T-cell (primary cell): Measurements from ENCODE around the gene PAK1. TPM values are rescaled to one million over a fixed set of nuclear protein-coding genes. Genes with fewer than 3 reads are reported as not detected.

Experiments used
- ATAC-seq, 4 experiments: fragments of 200-7000 bp in 3 of 4; fragments of 150-1000 bp in 1 of 4; cut with Tn5 transposase; replicated peaks in 1 of 4; 1 replicate in 3 of 4; 2 replicates in 1 of 4; pipeline ENCODE4 v1.10.0; 2021; ENCODE audit warnings: moderate library complexity in 3 of 4, mild to moderate bottlenecking in 2 of 4, moderate number of reproducible peaks in 1 of 4
- CTCF ChIA-PET, 2 donors: fragments of 300-600 bp; sonication (Branson Sonifier 250); formaldehyde crosslinking; loops; one replicate each; lab custom pipeline; 2022; ENCODE audit warnings: antibody characterized with exemption in 2 of 2; lab: Charles Lee
- POLR2A ChIA-PET, 2 donors: fragments of 300-600 bp; sonication (Branson Sonifier 250); formaldehyde crosslinking; loops; one replicate each; lab custom pipeline; 2022; ENCODE audit warnings: antibody characterized with exemption in 2 of 2; lab: Charles Lee
- DNase-seq, 35 experiments: peaks; one replicate each; pipeline versions ENCODE4 v3.0.0 to v3.0.0-alpha.2; 2013 to 2023
- H3K27ac ChIP-seq: one replicate; pipeline ENCODE4 v1.5.1; 2013; ENCODE audit warnings: low read length
- H3K27me3 ChIP-seq, 2 experiments: replicated peaks in 1 of 2; 1 replicate in 1 of 2; 2 replicates in 1 of 2; pipeline versions ENCODE4 v1.6.1 to v1.7.0; 2013; ENCODE audit warnings: low read length in 1 of 2, mixed read lengths in 1 of 2; ENCODE audit not compliant: control insufficient read depth in 2 of 2, insufficient read depth in 2 of 2; ENCODE audit errors: extremely low read depth in 1 of 2
- H3K36me3 ChIP-seq, 2 donors: 1 replicate in 1 of 2; 2 replicates in 1 of 2; pipeline versions ENCODE4 v1.6.1 to v1.7.0; 2013; ENCODE audit warnings: low read length in 1 of 2; ENCODE audit not compliant: control insufficient read depth in 2 of 2, insufficient read depth in 1 of 2; ENCODE audit errors: extremely low read depth in 1 of 2
- H3K4me1 ChIP-seq, 2 experiments: 1 replicate in 1 of 2; 2 replicates in 1 of 2; pipeline versions ENCODE4 v1.6.1 to v1.7.0; 2013; ENCODE audit warnings: low read length in 2 of 2, mixed read lengths in 1 of 2; ENCODE audit not compliant: insufficient read depth in 2 of 2, control insufficient read depth in 1 of 2; ENCODE audit errors: extremely low read depth in 1 of 2
- H3K4me3 ChIP-seq, 2 donors: 1 replicate in 1 of 2; 2 replicates in 1 of 2; pipeline versions ENCODE4 v1.5.1 to v1.7.0; 2013; ENCODE audit warnings: mild to moderate bottlenecking in 2 of 2, low read length in 1 of 2, moderate library complexity in 1 of 2; ENCODE audit not compliant: control insufficient read depth in 1 of 2; ENCODE audit errors: extremely low read depth in 1 of 2
- H3K9me3 ChIP-seq: 2 replicates; pipeline ENCODE4 v1.7.0; 2013
- H3K27ac Mint-ChIP-seq, 2 donors: one replicate each; pipeline ENCODE4 v1.8.0; 2020 to 2021; ENCODE audit warnings: mild to moderate bottlenecking in 2 of 2, mixed read lengths in 2 of 2
- H3K27me3 Mint-ChIP-seq, 2 donors: one replicate each; pipeline ENCODE4 v1.8.0; 2021 to 2022; ENCODE audit warnings: mixed read lengths in 2 of 2
- H3K36me3 Mint-ChIP-seq: one replicate; pipeline ENCODE4 v1.8.0; 2021; ENCODE audit warnings: mixed read lengths
- H3K4me1 Mint-ChIP-seq, 3 donors: one replicate each; pipeline ENCODE4 v1.8.0; 2020 to 2022; ENCODE audit warnings: mixed read lengths in 3 of 3, mild to moderate bottlenecking in 1 of 3
- H3K4me3 Mint-ChIP-seq, 3 donors: one replicate each; pipeline ENCODE4 v1.8.0; 2020 to 2022; ENCODE audit warnings: mild to moderate bottlenecking in 3 of 3, mixed read lengths in 3 of 3, moderate library complexity in 3 of 3
- H3K9me3 Mint-ChIP-seq, 3 donors: one replicate each; pipeline ENCODE4 v1.8.0; 2020 to 2022; ENCODE audit warnings: mixed read lengths in 3 of 3
- WGBS: methylation state at CpG from one replicate; pipeline ENCODE4 v1.1.5; 2013; ENCODE audit warnings: missing lambda C conversion rate; ENCODE audit not compliant: insufficient coverage; 5-methylcytosine and 5-hydroxymethylcytosine counted together
- total RNA-seq, 35 experiments: library from RNA in 6 of 35; stranded (reverse) in 6 of 35; fragments of 120-200 nt in 1 of 35; gene quantifications; one replicate each; pipeline versions ENCODE4 v1.2.1 to v1.2.4 and lab custom pipeline; 2013 to 2026

PAK1 gene
- total RNA-seq, 5 donors from 2014 or later (not counting 1 experiment from before 2014, with no cell fraction given) = 15.9 to 28.0 (median 18.7) TPM

DNA sequence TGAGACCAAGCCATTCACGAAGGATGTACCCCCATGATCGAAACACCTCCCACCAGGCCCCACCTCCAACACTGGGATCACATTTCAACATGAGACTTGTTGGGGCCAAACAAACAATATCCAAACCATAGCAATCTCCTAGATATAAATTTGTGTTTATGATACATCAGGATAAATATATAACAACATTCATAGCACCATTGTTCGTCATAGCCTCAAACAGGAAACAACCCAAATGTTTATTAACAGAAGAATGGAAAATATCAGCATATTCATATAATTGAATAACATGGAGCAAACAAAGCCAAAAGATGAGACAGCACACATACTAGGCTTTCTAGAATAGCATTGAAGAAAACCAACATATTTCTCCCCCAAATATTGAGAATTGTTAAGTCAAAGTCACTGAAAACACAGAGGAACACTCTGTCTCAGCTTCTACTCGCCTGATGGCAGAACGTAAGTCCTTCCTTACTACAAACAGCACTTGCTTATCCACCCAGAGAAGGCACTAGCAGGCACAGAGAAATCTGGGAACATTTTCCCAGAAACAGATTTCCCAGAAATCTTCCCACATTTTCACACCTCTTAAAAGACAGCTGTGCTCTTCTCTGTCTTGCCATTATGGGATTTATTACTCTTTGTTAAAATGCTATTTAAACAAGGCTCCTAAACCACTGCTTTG, 164.4 kb downstream of the PAK1 start:
- Mint-ChIP-seq H3K4me3 (no peak overlapping the region), H3K27me3 (peaks cover 0 to 4% of the 10 kb centered on the region in 2 donors), H3K36me3 (no peaks in the 10 kb centered on the region), H3K27ac (no peak overlapping the region), H3K9me3 (no peaks in the 10 kb centered on the region), H3K4me1 (no peaks in the 10 kb centered on the region)
- H3K27ac ChIP-seq = no peak overlapping the region
- H3K4me1 ChIP-seq = no peaks in the 10 kb centered on the region
- no peaks in the 10 kb centered on the region for H3K27me3 ChIP-seq
- CTCF ChIA-PET = no interaction called here
- no peaks in the 10 kb centered on the region for H3K9me3 ChIP-seq
- no peak for DNase-seq
- no peak for ATAC-seq
- 100% methylated on average over 2 of the region's 5 CpGs for WGBS
- no peaks in the 10 kb centered on the region for H3K36me3 ChIP-seq
- H3K4me3 ChIP-seq = no peak overlapping the region
- POLR2A ChIA-PET = no interaction called here

DNA sequence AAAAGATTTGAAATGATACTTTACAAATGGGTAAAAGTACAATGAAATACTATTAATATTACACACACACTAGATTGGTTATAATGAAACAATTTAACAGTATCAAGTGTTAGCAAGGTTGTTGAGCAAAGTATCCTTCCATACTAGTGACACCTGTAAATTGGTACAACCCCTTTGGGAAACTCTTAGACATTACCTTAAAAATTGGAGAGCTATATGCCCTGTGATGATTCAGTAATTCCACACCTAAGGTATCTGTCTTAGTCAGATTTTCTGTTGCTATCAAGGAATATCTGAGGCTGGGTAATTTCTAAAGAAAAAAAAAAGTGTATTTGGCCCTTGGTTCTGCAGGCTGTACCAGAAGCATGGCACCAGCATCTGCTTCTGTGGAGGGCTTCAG, 165.1 kb downstream of the PAK1 start:
- Mint-ChIP-seq H3K27me3 (peaks cover 0 to 4% of the 10 kb centered on the region in 2 donors), H3K4me3 (no peak overlapping the region), H3K36me3 (no peaks in the 10 kb centered on the region), H3K4me1 (no peaks in the 10 kb centered on the region), H3K9me3 (no peaks in the 10 kb centered on the region), H3K27ac (no peak overlapping the region)
- ATAC-seq (no peak), DNase-seq (no peak)
- ChIA-PET POLR2A (no interaction called here), CTCF (no interaction called here)
- no peak overlapping the region for H3K27ac ChIP-seq
- no peaks in the 10 kb centered on the region for H3K4me1 ChIP-seq
- H3K27me3 ChIP-seq = no peaks in the 10 kb centered on the region
- H3K36me3 ChIP-seq = no peaks in the 10 kb centered on the region
- H3K9me3 ChIP-seq = no peaks in the 10 kb centered on the region
- no peak overlapping the region for H3K4me3 ChIP-seq

DNA sequence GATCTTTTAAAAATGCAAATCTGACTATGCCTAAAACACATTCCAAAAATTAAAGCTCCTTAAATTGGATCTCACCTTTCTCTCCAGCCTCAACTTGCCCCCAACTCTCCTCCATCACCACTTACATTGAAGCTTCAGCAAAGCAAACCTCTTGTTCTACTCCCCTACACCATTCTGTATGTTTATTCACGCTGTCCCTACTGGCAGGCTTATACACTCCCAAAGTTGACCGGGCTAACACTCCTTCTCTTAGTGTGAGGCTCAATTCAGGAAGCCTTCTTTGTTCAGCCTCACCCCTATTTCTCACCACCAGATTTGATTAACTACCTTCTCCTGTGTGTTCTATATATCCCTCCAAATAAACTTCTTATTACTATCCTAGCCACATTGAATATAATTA, 170.6 kb downstream of the PAK1 start:
- ATAC-seq = no peak
- CTCF ChIA-PET = no interaction called here
- no peak overlapping the region for H3K27ac Mint-ChIP-seq

DNA sequence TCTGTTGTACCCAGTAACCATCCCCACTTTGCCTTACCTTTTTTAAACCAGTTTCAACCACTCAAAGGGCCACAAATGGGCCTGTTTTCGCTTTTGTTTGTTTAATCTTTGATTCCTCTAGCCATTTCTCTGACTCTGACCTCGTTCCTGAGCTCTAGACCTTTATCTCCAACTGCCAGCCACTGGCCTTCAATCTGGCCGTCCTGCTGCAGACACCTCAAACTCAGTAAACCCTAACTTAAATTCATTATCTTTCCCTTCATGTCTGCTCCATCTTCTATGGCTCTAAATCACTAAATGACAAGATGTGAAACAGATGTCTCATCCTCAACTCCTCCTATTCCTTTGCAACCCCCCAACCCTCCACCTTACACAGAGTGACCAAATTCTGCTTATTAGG, 171.1 kb downstream of the PAK1 start:
- ChIA-PET POLR2A (no interaction called here), CTCF (no interaction called here)
- no peaks in the 10 kb centered on the region for H3K4me1 ChIP-seq
- H3K27me3 Mint-ChIP-seq = peaks cover 0 to 3% of the 10 kb centered on the region in 2 donors
- no peak for DNase-seq
- H3K27ac Mint-ChIP-seq = no peak overlapping the region
- H3K27ac ChIP-seq = no peak overlapping the region
- H3K4me3 ChIP-seq = no peak overlapping the region
- WGBS = 68% methylated on average over 3 of the region's 3 CpGs
- no peaks in the 10 kb centered on the region for H3K9me3 ChIP-seq
- H3K36me3 ChIP-seq = no peaks in the 10 kb centered on the region
- no peaks in the 10 kb centered on the region for H3K27me3 ChIP-seq
- no peaks in the 10 kb centered on the region for H3K36me3 Mint-ChIP-seq
- H3K4me3 Mint-ChIP-seq = no peak overlapping the region
- no peaks in the 10 kb centered on the region for H3K4me1 Mint-ChIP-seq
- no peaks in the 10 kb centered on the region for H3K9me3 Mint-ChIP-seq
- no peak for ATAC-seq

More for the DNA sequence above, 170.6 kb downstream of the PAK1 start:
- Mint-ChIP-seq H3K36me3 (no peaks in the 10 kb centered on the region), H3K4me3 (no peak overlapping the region), H3K9me3 (no peaks in the 10 kb centered on the region), H3K27me3 (peaks cover 0 to 3% of the 10 kb centered on the region in 2 donors), H3K4me1 (no peaks in the 10 kb centered on the region)
- no peaks in the 10 kb centered on the region for H3K36me3 ChIP-seq
- H3K27ac ChIP-seq = no peak overlapping the region
- no peaks in the 10 kb centered on the region for H3K9me3 ChIP-seq
- POLR2A ChIA-PET = no interaction called here
- no peaks in the 10 kb centered on the region for H3K4me1 ChIP-seq
- 85% methylated on average over 2 of the region's 2 CpGs for WGBS
- no peak for DNase-seq
- no peak overlapping the region for H3K4me3 ChIP-seq
- H3K27me3 ChIP-seq = no peaks in the 10 kb centered on the region

DNA sequence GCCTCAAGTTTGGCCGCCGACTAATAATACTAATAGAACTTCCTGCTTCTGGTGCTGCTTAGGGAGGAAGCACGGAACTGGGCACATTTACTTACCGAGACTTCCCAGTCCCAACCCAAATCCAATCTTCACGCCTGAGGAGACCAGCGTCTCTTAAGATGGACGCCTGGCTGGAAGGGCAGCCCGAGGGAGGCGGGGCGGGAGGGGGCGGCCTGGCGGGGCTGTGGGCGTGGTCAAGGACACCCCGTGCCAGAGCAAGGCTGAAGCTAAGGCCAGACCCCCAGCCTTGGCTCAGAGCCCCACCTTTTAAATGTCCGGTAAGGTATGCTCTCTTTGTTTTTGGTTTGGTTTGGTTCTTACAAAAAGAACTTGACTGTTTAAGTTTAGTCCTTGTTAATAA, 172.4 kb downstream of the PAK1 start, which contains the start of gene GDPD4:
Gene GDPD4, minus strand, starts transcription at position 177 of the 400 bp plus-strand sequence. CDS start 16,549 bp downstream, outside the sequence.
- Mint-ChIP-seq H3K36me3 (no peaks in the 10 kb centered on the region), H3K4me1 (no peaks in the 10 kb centered on the region), H3K4me3 (no peak within 1 kb of the TSS), H3K27me3 (peaks cover 0 to 2% of the 10 kb centered on the region in 2 donors), H3K9me3 (no peaks in the 10 kb centered on the region), H3K27ac (no peak within 1 kb of the TSS)
- Histone ChIP-seq H3K4me3 (no peak within 1 kb of the TSS), H3K27me3 (peaks cover 0 to 5% of the 10 kb centered on the region in 2 experiments), H3K36me3 (no peaks in the 10 kb centered on the region), H3K9me3 (no peaks in the 10 kb centered on the region), H3K4me1 (no peaks in the 10 kb centered on the region), H3K27ac (no peak within 1 kb of the TSS)
- POLR2A ChIA-PET = no interaction called here
- no peak for ATAC-seq
- DNase-seq = no peak
- 91% methylated on average over 6 of the region's 15 CpGs for WGBS
- CTCF ChIA-PET = no interaction called here

DNA sequence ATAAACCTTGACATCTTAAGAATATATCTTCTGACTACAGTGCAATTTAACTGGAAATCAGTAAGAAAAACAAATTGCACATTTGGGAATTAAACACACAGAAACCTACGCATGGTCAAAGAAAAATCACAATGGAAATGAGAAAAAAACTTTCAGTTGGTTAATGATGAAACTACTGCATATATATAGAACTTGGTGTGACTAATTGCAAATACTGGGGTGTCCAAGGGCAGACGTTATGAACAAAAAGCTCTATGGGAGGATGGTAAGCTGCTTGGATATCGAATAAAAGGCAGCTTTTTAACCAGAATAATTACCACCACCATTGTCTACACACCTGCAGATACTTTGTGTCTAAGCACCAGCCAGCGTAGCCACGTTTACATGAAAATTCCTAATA, 173.2 kb downstream of the PAK1 start:
- DNase-seq (no peak), ATAC-seq (no peak)
- H3K27me3 ChIP-seq = peaks cover 0 to 7% of the 10 kb centered on the region in 2 experiments
- no peaks in the 10 kb centered on the region for H3K4me1 ChIP-seq
- no peak overlapping the region for H3K27ac ChIP-seq
- no CpG with 5 or more reads among the region's 5 CpGs for WGBS
- Mint-ChIP-seq H3K36me3 (no peaks in the 10 kb centered on the region), H3K4me1 (no peaks in the 10 kb centered on the region), H3K27ac (no peak overlapping the region), H3K9me3 (no peaks in the 10 kb centered on the region), H3K4me3 (no peak overlapping the region), H3K27me3 (peaks cover 0 to 2% of the 10 kb centered on the region in 2 donors)
- H3K9me3 ChIP-seq = no peaks in the 10 kb centered on the region
- POLR2A ChIA-PET = no interaction called here
- H3K36me3 ChIP-seq = no peaks in the 10 kb centered on the region
- CTCF ChIA-PET = no interaction called here
- H3K4me3 ChIP-seq = no peak overlapping the region
